NCI-H446 (cell line): ENCODE data around the gene PEX5.
"Not testable (repeated sequence)": the region's sequence is repeated elsewhere in the genome, so short reads cannot be mapped to it uniquely, and the experiment has no call there.

Experiments
- DNase-seq, 2 experiments: peaks; one replicate each; lab custom pipeline; 2025; lab: John Stamatoyannopoulos, UW

The PEX5 gene

GRCh38 chr12:7160183-7160582, 29.3 kb upstream of the PEX5 start:
- DNase-seq = no peak

DNA sequence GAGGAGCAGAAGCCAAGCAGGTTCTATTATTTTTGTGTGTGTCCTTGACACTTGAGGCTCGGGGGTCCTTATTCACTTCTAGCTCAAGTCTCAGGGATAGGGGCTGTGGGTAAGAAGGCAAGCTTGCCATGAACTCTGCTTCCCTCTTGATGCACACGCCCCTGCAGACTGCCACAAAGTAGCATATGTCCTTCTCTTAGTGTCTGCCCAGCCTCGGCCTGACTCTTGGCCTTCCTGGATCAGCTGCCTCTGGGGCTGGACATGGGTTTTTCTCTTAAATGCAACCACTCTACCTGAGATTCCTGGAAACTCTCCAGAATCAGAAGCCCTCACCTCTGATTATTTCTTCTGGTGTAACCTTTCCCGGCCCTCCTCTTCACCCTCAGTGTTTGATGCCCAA, 28.2 kb upstream of the PEX5 start:
- no peak for DNase-seq

DNA sequence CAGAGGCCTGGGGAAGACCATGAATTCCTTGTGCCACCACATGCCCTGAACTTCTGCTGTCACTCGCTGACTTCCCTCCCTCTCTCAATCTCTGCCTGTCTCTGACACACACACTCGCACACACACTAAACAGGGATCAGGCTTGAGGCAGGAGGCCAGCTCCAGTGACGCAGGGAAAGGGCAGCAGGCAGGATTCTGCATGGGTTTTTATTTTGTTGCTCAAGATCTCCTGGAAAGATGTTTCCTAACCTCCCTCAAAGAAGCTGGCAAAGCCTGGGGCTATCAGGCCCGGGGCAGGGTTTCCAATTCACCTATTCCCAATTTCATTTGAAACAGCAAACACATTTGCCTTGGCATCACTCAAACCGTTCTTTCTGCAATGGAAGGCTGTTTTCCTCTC, 27.7 kb upstream of the PEX5 start:
- no peak for DNase-seq

DNA sequence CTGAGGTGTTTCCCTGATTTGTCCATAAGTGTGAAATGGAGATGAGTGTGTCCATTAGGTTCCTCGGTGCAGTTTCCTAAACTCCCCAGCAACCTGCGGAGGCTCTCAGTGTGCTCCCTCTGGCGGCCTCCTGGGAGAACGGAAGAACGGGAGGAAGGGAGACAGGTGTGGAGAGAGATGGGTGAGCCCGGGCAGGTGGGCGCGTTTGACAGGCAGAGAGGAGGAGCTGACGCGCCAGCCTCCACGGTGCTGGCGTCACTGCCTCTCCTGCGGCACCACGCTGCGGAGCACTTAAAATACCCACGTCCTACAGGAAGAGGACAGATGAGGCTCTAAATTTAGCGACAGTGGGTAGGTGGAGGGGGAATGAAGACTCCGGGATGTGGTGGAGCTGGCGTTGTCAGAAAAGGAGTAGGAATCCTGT, 26.8 kb upstream of the PEX5 start:
- DNase-seq = no peak

GRCh38 chr12:7169951-7170350, 19.5 kb upstream of the PEX5 start:
- DNase-seq = no peak

DNA sequence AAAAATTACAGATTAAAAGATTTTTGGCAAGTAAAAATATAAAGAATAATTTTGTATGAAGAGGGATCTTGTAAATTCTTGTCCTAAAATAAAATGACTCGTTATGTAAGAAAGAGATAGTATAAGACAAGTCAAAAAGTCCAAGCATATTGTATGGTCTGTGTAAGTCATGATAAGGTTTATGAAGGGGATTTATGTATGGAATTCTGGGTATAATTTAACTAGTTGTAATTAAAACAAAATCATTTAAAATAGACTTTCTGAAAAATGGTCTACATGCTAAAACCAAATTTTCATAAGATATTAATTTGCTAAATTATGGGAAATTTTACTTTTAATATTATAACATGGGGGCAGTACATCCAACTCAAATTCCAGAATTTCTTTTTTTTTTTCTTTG, 17.6 kb upstream of the PEX5 start:
- no peak for DNase-seq

GRCh38 chr12:7175493-7175892, 14.0 kb upstream of the PEX5 start:
- DNase-seq = no peak

- no peak for DNase-seq
Observed at GRCh38 chr12:7176595-7176994, 12.9 kb upstream of the PEX5 start.

GRCh38 chr12:7178481-7178880, 11.0 kb upstream of the PEX5 start:
- DNase-seq = no peak

DNA sequence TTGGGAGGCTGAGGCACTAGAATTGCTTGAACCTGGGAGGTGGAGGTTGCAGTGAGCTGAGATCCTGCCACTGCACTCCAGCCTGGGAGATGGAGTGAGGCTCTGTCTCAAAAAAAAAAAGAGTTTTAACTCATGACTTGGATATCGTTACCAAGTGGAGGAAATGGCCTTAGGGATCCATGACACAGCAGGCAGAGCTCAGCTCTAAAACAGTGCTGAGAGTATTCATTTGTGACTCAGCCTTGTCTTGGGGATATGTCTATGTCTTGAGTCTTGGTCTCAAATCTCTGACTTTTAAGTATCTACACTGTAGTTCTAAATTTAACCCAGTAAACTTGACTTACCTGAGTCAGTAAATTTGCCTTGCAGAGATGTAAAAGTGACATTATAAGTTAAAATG, 8.8 kb upstream of the PEX5 start:
- no peak for DNase-seq

DNA sequence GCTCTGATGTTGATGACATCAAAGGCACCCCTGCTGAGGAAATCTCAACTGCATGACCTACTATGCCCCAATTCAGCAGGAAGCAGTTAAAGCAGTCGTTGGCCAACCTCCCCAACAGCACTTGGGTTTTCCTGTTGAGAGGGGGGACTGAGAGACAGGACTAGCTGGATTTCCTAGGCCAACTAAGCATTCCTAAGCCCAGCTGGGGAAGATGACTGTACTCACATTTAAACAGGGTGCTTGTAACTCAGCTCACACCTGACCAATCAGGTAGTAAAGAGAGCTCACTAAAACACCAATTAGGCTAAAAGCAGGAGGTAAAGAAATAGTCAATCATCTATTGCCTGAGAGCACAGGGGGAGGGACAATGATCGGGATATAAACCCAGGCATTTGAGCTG, 3.4 kb upstream of the PEX5 start:
- not testable (repeated sequence) for DNase-seq

GRCh38 chr12:7188562-7189397, 706 bp upstream of the PEX5 start:
- peak; percentile 11 to 49 for DNase-seq

- no peak for DNase-seq
Observed at GRCh38 chr12:7190268-7191055, 976 bp downstream of the PEX5 start.

GRCh38 chr12:7193674-7194073, 4.2 kb downstream of the PEX5 start:
- DNase-seq = no peak

DNA sequence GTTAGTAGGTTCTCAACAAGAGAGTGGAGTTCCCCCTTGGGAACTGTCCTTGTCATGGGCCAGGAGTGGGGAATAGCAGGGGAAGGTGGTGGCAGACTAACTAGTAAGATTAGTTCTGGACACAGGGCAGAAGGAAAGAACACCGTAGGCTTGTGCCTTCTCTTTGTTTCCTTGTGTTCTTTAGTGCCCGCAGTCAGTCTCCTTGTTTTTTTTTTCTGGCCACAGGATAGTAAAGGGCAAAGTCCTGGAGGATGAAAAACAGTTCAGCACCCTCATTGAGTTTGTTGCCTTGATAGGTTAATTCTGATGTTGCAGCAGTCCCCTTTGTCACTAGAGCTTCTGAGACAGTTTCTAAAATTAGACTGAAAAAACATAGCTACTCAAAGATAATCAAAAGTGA, 8.4 kb downstream of the PEX5 start:
- no peak for DNase-seq

- DNase-seq = no peak
Observed at GRCh38 chr12:7203109-7203508, 13.6 kb downstream of the PEX5 start.

DNA sequence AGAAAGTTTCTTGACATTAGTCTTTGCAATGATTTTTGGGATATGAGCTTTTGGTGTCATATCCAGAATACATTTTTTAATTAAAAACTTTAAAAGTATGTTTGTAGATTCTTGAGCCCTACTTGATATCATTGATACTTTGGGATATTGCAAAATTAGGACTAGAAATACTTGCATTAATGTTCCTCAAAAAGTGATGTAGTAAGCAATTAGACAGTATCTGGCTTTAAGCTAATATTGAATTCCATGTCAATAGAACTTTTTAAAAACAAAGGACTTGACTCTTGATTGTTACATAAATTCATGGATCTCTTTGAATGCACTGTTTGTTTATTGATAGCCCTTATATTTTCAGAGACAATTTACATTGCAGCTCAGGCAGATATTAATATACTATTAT, 15.6 kb downstream of the PEX5 start:
- DNase-seq = no peak

DNA sequence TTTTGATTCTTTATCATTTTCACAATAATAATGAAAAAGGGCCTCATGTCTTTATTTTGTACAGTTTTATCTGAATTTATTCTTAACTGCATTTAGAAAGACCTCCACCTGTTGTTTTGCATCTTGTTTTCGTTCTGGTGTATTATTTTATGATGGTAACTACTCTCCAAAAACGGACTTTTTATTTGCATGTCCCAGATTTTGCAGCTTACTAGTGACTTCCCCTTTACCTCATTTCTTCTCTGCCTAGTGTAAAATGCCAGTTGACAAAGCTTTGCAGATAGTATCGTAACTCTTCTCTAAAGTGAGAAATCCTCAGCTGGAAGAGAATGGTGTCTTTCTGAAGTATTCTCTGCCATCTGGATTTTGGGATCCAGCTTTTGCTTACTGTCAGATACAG, 17.2 kb downstream of the PEX5 start:
- DNase-seq = no peak

DNA sequence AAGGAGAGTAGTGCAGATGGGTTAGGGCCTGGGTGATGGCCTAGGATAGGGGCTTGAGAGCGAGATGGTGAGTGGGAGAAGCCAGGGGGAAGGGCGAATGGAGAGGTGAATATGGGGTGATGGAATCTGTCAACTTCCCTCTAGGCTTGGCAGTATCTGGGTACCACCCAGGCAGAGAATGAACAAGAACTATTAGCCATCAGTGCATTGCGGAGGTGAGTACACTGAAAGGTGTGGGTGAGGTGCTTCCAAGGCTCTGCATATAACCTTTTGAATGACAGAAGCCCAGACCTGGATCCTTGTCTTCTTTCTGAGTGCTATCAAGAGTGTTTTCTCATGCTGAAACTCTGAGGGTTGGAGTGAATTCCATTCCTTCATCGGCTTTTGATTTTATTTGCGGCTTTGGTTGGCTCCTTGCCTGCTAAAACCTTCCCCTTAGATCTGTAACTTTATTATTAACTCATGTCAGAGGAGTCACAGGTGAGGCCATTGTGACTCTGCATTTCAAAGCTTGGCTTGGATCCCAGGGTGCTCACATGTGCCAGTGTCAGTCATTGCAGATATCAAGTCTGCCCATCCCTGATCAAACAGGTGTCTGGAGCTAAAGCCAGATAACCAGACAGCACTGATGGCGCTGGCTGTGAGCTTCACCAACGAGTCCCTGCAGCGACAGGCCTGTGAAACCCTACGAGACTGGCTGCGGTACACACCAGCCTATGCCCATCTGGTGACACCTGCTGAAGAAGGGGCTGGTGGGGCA, 18.6 kb downstream of the PEX5 start:
- DNase-seq = no peak

GRCh38 chr12:7209958-7210357, 20.5 kb downstream of the PEX5 start:
- DNase-seq = no peak

DNA sequence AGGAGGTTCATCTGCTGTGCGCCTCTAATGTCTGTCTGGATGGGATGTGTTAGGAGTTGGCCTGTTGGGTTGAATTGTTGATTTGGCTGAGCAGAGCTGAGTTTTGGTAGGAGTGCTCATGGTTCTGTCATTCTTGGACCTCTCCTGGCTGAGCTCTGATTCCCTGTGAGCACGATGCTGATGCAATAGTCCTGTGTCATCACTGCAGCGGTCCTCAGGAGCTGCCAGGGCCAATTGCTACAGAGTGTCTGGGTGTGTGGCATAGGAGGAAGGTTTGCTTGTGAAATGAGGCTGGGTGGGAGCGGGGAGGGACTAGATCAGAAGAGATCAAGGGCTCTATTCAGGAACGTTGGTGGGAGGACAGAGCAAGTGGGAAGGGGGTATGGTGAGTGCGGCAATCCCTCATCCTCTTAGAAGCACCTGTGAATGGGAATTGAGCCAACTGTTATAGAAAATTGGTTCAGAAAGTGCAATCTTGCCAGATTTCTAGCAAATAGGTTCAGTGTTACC, 21.2 kb downstream of the PEX5 start:
- no peak for DNase-seq

DNA sequence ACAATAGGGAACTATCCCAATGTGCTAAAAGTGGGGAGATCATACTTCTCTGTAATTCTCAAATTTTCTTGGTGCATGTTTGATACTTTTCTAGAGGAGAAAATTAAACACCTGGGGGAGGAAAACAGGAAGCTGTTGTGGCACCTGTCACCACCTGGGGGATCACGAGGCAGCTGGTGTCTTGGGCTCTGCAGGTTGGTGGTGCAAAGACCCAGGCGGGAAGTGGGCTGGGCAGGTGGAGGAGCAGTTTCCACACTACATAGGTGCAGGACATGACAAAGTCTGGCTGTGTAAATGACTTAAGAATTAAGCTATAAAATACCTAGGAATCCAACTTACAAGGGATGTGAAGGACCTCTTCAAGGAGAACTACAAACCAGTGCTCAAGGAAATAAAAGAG, 23.2 kb downstream of the PEX5 start:
- DNase-seq = no peak
